Fibroblast of lung (primary cell): Measurements from ENCODE around the gene GRIK2.

ENCODE experiments used
- CTCF ChIP-seq, 2 donors: IDR thresholded peaks in 1 of 2; conservative IDR thresholded peaks in 1 of 2; 1 replicate in 1 of 2; 2 replicates in 1 of 2; pipeline ENCODE4 v1.5.1; 2011 to 2012; ENCODE audit warnings: low read length in 2 of 2, control low read depth in 1 of 2, inconsistent platforms in 1 of 2, low read depth in 1 of 2, mild to moderate bottlenecking in 1 of 2
- EZH2 ChIP-seq: IDR thresholded peaks from 2 replicates; pipeline ENCODE4 v1.5.1; 2012; ENCODE audit warnings: low read length, control low read depth, mild to moderate bottlenecking; ENCODE audit errors: missing control alignments

GRCh38 chr6:101818051-101818450, 424.5 kb downstream of the GRIK2 start:
- TF ChIP-seq CTCF (conservative IDR thresholded peaks at IDR 0.05 in 1 of 2, IDR thresholded peaks at IDR 0.05 in 1 of 2; ENCODE audit: low read depth in 1 of 2, low read length in 2 of 2), result no peak
- no peak for TF ChIP-seq EZH2
